ENCODE data around the gene ECD.

- no peak for TF ChIP-seq CTCF (IDR thresholded peaks at IDR 0.05)
- TF ChIP-seq EZH2phosphoT487 (IDR thresholded peaks at IDR 0.05): no peak
- TF ChIP-seq EZH2 (IDR thresholded peaks at IDR 0.05): no peak
Observed at GRCh38 chr10:73210395-73211105, 42.7 kb upstream of the ECD start.

All from neural progenitor cell (in vitro differentiated cells).